COLO668 (cell line): ENCODE results near the gene RORC.
"Not testable (repeated sequence)": the region's sequence is repeated elsewhere in the genome, so short reads cannot be mapped to it uniquely, and the experiment has no call there.

ENCODE experiments used
- DNase-seq: peaks from one replicate; lab custom pipeline; 2025; ENCODE audit not compliant: unreplicated experiment; lab: John Stamatoyannopoulos, UW

The RORC gene

GRCh38 chr1:151776665-151777062 is 54.9 kb downstream of the RORC start:
- DNase-seq = no peak

- DNase-seq = no peak
Measured at GRCh38 chr1:151775894-151776664, 55.5 kb downstream of the RORC start.

DNA sequence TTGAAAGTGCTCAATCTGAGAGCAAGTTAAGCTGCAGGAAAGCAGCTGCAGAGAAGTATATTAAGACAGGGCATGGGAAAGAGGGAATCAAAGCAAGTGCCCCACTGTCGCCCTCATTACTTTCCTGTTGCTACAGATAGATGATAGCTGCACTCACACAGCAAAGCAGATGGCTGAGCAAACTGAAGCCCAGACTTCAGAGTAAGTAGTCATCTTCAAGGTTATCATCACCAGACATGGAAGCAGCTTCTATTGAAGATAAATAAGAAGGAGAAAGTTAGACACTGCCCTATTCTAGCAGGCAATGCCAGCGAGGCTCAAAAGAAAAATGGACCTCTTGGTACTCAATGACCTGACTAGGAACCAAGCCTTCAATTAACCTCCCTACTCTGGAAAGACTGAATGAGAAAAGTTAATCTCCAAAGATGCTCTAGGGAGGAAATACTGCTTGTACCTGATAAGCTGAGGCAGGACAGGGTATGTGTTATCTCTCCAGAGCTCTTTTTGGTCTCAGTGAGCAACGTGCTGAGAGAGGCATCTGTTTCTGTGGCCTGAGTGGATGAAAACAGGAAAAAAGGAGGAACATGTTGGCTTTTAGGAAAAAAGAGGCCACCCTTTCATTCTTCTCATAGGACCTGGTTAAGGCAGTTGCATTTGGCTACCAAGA is 57.2 kb downstream of the RORC start:
- DNase-seq = no peak

DNA sequence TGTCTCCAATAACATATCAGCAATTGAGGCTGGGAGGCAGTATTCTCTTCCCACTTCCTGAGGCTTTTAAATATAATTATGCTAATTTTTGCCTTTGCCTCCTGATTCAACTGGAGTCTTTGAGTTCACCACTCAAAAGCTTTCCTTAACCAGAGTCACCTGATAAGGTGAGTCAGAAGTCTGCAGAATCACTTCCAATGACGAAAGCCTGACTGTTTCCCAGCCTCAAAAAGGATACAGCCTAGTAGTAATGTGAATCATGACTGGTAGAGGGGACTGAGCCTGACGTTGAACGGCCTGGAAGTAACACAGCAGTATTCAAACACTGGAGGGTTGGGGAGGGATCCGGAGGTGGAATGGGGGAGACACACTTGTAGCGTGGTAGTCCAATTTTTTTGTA is 57.9 kb downstream of the RORC start:
- no peak for DNase-seq

- not testable (repeated sequence) for DNase-seq
Measured at GRCh38 chr1:151769270-151769669, 62.3 kb downstream of the RORC start.

- not testable (repeated sequence) for DNase-seq
Measured at GRCh38 chr1:151768351-151769066, 63.1 kb downstream of the RORC start.

- DNase-seq = no peak
Measured at GRCh38 chr1:151763990-151764389, 67.6 kb downstream of the RORC start.

- peak; percentile 93 for DNase-seq
Measured at GRCh38 chr1:151762941-151763921, 68.4 kb downstream of the RORC start, which contains the start of gene MRPL9. Gene MRPL9, minus strand, starts transcription at chr1:151763496. Its CDS starts 17 bp downstream, at chr1:151763479.

DNA sequence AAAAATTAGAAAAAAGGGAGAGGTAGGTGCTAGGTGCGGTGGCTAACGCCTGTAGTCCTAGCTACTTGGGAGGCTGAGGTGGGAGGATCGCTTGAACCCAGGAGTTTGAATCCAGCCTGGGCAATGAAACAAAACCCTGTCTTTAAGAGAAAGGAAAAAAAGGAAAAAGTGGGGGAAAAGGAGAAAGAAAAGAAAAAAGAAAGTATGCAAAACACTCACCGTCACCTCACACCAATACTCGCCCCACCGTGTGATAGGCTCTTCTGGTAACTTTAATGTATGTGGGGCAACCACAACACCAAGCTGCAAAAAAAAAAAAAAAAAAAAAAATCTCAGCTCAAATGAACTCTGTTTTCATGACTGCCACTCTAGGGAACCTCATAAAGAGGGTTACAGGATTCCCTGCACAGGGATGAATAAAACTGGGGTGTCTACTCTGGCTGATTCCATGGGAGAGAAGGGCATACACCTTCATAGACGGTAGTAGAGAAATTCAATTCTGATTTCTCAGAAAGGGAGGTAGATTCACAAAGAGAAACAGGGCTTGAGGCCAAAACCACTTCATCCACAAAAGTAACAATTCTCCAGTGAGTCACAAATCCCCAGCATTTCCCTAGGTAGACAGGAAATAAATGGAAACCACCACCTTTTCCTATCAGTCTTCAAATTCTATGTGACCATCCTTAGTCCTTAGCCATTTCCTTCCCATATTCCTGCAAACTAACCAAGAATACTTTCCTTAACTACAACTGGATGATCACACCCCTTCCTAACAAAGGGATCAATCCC is 70.8 kb downstream of the RORC start:
- DNase-seq = no peak

- DNase-seq = no peak
Measured at GRCh38 chr1:151759241-151759640, 72.4 kb downstream of the RORC start.

GRCh38 chr1:151756291-151756690 is 75.3 kb downstream of the RORC start:
- no peak for DNase-seq
